Neural progenitor cell (in vitro differentiated cells): ENCODE data around the gene NLRP6.

ENCODE experiments used
- CTCF ChIP-seq: fragments of 200-600 bp; sonication (generic); IDR thresholded peaks from 2 replicates; pipeline ENCODE4 v1.5.1; 2017; ENCODE audit warnings: antibody characterized with exemption, mild to moderate bottlenecking
- EZH2 ChIP-seq: fragments of 200-600 bp; sonication (generic); IDR thresholded peaks from 2 replicates; pipeline ENCODE4 v1.6.1; 2017; ENCODE audit warnings: antibody characterized with exemption, mild to moderate bottlenecking, moderate library complexity
- EZH2phosphoT487 ChIP-seq: fragments of 200-600 bp; sonication (generic); IDR thresholded peaks from 2 replicates; pipeline ENCODE4 v1.6.1; 2017; ENCODE audit warnings: antibody characterized with exemption

GRCh38 chr11:266676-267439 lies 11.3 kb upstream of the NLRP6 start:
- no peak for TF ChIP-seq CTCF
- no peak for TF ChIP-seq EZH2
- TF ChIP-seq EZH2phosphoT487 = no peak
